Gastrocnemius medialis (tissue), 4 donors: ENCODE results near the gene CTIF. TPM values are rescaled to one million over a fixed set of nuclear protein-coding genes. Genes with fewer than 3 reads are reported as not detected.
"Not testable (repeated sequence)": the region's sequence is repeated elsewhere in the genome, so short reads cannot be mapped to it uniquely, and the experiment has no call there.

ENCODE experiments used
- ATAC-seq, 2 donors: fragments of 150-250 bp; one replicate each; pipeline ENCODE4 v1.9.1; 2016
- DNase-seq, 2 donors: peaks; one replicate each; pipeline ENCODE4 v3.0.0-alpha.2; 2019
- H3K27ac ChIP-seq, 4 donors: fragments of 200-600 bp; sonication (generic); 1 replicate in 1 of 4; 2 replicates in 3 of 4; pipeline ENCODE4 v1.5.1; 2016 to 2018; ENCODE audit warnings: mild to moderate bottlenecking in 2 of 4, moderate library complexity in 1 of 4
- H3K27me3 ChIP-seq, 3 donors: fragments of 200-600 bp; sonication (generic) in 2 of 3; 1 replicate in 1 of 3; 2 replicates in 2 of 3; pipeline versions ENCODE4 v1.5.1 to v1.6.0; 2016 to 2019; ENCODE audit warnings: mild to moderate bottlenecking in 1 of 3, moderate library complexity in 1 of 3
- H3K36me3 ChIP-seq, 2 donors: fragments of 200-600 bp; sonication (generic) in 1 of 2; one replicate each; pipeline ENCODE4 v1.5.1; 2017 to 2018
- H3K4me1 ChIP-seq, 2 donors: fragments of 200-600 bp; sonication (generic) in 1 of 2; one replicate each; pipeline ENCODE4 v1.5.1; 2016 to 2017; ENCODE audit warnings: mild to moderate bottlenecking in 2 of 2
- H3K4me3 ChIP-seq, 4 donors: fragments of 200-600 bp; sonication (generic) in 3 of 4; 1 replicate in 1 of 4; 2 replicates in 3 of 4; pipeline ENCODE4 v1.5.1; 2016 to 2019; ENCODE audit warnings: mild to moderate bottlenecking in 2 of 4
- H3K9me3 ChIP-seq, 3 donors: fragments of 200-600 bp; sonication (generic) in 2 of 3; 1 replicate in 1 of 3; 2 replicates in 2 of 3; pipeline ENCODE4 v1.5.1; 2016 to 2019
- CTCF ChIP-seq, 5 experiments: fragments of 450-650 bp in 3 of 5; fragments of 200-600 bp in 2 of 5; sonication (generic) in 2 of 5; IDR thresholded peaks in 4 of 5; conservative IDR thresholded peaks in 1 of 5; 1 replicate in 4 of 5; 2 replicates in 1 of 5; pipeline ENCODE4 v1.5.1; 2016 to 2019; ENCODE audit warnings: antibody characterized with exemption in 5 of 5, mild to moderate bottlenecking in 3 of 5, moderate library complexity in 3 of 5
- POLR2A ChIP-seq, 2 donors: fragments of 450-650 bp; IDR thresholded peaks; one replicate each; pipeline ENCODE4 v1.6.1; 2017; ENCODE audit warnings: antibody characterized with exemption in 2 of 2, mild to moderate bottlenecking in 2 of 2, moderate library complexity in 2 of 2
- in situ Hi-C, 4 donors: fragments of 200-750 bp; cut with MboI; loops; one replicate each; pipeline versions ENCODE4 v1.15.0 to v1.8.0; 2017; ENCODE audit warnings: low sequenced_read_pairs in 4 of 4
- intact Hi-C: fragments of 100-400 bp; cut with DNase I; formaldehyde crosslinking; loops from one replicate; pipeline ENCODE4 v1.15.1; 2023; ENCODE audit warnings: low total_unique reads
- total RNA-seq, 4 donors: library from RNA; depleted of rRNA; stranded (reverse); fragments of >200 nt; gene quantifications; one replicate each; pipeline versions ENCODE4 v1.1.0 to v1.2.3, GENCODE V29; 2016

The CTIF gene
- total RNA-seq, 4 donors from 2014 or later, result 20.2 to 35.4 (median 23.1) TPM

GRCh38 chr18:48649231-48649630 is 110.4 kb downstream of the CTIF start:
- TF ChIP-seq CTCF (IDR thresholded peaks at IDR 0.05 in 4 of 5, conservative IDR thresholded peaks at IDR 0.05 in 1 of 5), result no peak
- no peaks in the 10 kb centered on the region for H3K27me3 ChIP-seq
- H3K27ac ChIP-seq, result no peak overlapping the region
- in situ Hi-C loops (no loop called here), intact Hi-C loops (no loop called here)
- no peak overlapping the region for H3K4me3 ChIP-seq
- ATAC-seq, result no peak
- H3K36me3 ChIP-seq, result no peaks in the 10 kb centered on the region
- H3K4me1 ChIP-seq, result no peaks in the 10 kb centered on the region
- DNase-seq, result no peak
- H3K9me3 ChIP-seq, result no peaks in the 10 kb centered on the region

- H3K27ac ChIP-seq, H3K4me1 ChIP-seq, in situ Hi-C loops, DNase-seq, H3K9me3 ChIP-seq, H3K4me3 ChIP-seq, ATAC-seq, intact Hi-C loops, H3K27me3 ChIP-seq, H3K36me3 ChIP-seq: not testable (repeated sequence)
Observed at GRCh38 chr18:48654591-48654990, 115.8 kb downstream of the CTIF start.

- ATAC-seq (no peak), DNase-seq (no peak)
- intact Hi-C loops, result no loop called here
- in situ Hi-C loops, result no loop called here
- TF ChIP-seq CTCF (IDR thresholded peaks at IDR 0.05 in 4 of 5, conservative IDR thresholded peaks at IDR 0.05 in 1 of 5) (no peak), POLR2A (IDR thresholded peaks at IDR 0.05) (no peak)
- H3K36me3 ChIP-seq, result no peaks in the 10 kb centered on the region
- peaks cover 1 to 5% of the 10 kb centered on the region in 2 donors for H3K4me1 ChIP-seq
- H3K27ac ChIP-seq, result no peak overlapping the region
- no peaks in the 10 kb centered on the region for H3K9me3 ChIP-seq
- no peak overlapping the region for H3K4me3 ChIP-seq
- no peaks in the 10 kb centered on the region for H3K27me3 ChIP-seq
Observed at GRCh38 chr18:48655508-48655907, 116.7 kb downstream of the CTIF start.

GRCh38 chr18:48656176-48656575 is 117.3 kb downstream of the CTIF start:
- ATAC-seq, result no peak
- in situ Hi-C loops (no loop called here), intact Hi-C loops (no loop called here)
- TF ChIP-seq POLR2A (IDR thresholded peaks at IDR 0.05), result no peak
- no peak for TF ChIP-seq CTCF (IDR thresholded peaks at IDR 0.05 in 4 of 5, conservative IDR thresholded peaks at IDR 0.05 in 1 of 5)
- Histone ChIP-seq H3K9me3 (no peaks in the 10 kb centered on the region), H3K4me1 (peaks cover 6% of the 10 kb centered on the region in 2 donors), H3K27ac (no peak overlapping the region), H3K36me3 (no peaks in the 10 kb centered on the region), H3K4me3 (no peak overlapping the region), H3K27me3 (no peaks in the 10 kb centered on the region)
- DNase-seq, result no peak

GRCh38 chr18:48656582-48656981 is 117.8 kb downstream of the CTIF start:
- Histone ChIP-seq H3K9me3 (no peaks in the 10 kb centered on the region), H3K4me3 (no peak overlapping the region), H3K36me3 (no peaks in the 10 kb centered on the region), H3K27me3 (no peaks in the 10 kb centered on the region), H3K27ac (no peak overlapping the region), H3K4me1 (peaks cover 6% of the 10 kb centered on the region in 2 donors)
- intact Hi-C loops (no loop called here), in situ Hi-C loops (no loop called here)
- ATAC-seq, result no peak
- no peak for DNase-seq
- TF ChIP-seq CTCF (IDR thresholded peaks at IDR 0.05 in 4 of 5, conservative IDR thresholded peaks at IDR 0.05 in 1 of 5), result no peak
- TF ChIP-seq POLR2A (IDR thresholded peaks at IDR 0.05), result no peak
